ENCODE data around the gene SCYGR5. TPM values are rescaled to one million over a fixed set of nuclear protein-coding genes. Genes with fewer than 3 reads are reported as not detected.

Gene SCYGR5
- total RNA-seq, 8 experiments from 2014 or later, result not detected

DNA sequence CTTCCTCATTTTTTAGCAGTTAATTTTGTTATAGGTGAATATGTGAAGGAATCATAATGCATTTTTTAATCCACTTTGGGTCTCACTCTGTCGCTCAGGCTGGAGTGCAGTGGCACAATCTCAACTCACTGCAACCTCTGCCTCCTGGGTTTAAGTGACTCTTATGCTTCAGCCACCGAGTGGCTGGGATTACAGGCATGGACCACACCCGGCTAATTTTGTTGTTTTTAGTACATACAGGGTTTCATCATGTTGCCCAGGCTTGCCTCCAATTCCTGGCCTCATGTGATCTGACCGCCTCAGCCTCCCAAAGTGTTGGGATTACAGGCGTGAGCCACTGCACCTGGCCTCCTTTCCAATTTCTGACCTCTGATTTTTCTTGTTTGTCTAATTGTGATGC lies 17.7 kb downstream of the SCYGR5 start:
- in situ Hi-C loops (cut with MboI; ENCODE audit: low pct_unique_long_range_greater_than_20kb in 2 of 9, low sequenced_read_pairs in 9 of 9, unreplicated experiment in 9 of 9), result no loop called here
- no peaks in the 10 kb centered on the region for H3K4me1 ChIP-seq (replicated peaks in 1 of 2)
- H3K27ac ChIP-seq, result no peak overlapping the region
- WGBS, 10 experiments, result 0 to 100% (median 86%) methylated on average over 1 to 5 of the region's 5 CpGs; no CpG with 5 or more reads in 2 of the 10 experiments
- ATAC-seq (replicated peaks in 6 of 8), result peak in 1 of 8 experiments; percentile 77
- H3K4me3 ChIP-seq, result no peak overlapping the region

DNA sequence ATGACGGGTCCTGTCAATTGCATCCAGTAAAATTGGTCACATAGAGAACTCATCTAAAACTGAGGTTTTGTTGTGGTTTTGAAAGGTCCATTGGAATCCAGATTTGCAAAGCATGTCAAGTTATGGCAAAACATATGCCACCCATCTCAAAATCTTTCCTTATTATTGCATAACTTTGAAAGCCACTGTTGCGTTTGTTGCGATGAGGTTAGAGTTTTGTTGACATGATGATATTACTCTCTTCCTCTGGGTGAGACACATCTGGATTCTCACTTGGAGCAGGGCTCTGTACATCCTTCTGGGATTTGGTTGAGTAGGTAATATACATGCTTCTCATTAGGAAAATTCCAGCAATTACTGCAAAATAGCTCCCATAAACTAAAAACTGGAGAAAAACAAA lies 20.6 kb downstream of the SCYGR5 start:
- in situ Hi-C loops (cut with MboI; ENCODE audit: low pct_unique_long_range_greater_than_20kb in 2 of 9, low sequenced_read_pairs in 9 of 9, unreplicated experiment in 9 of 9), result no loop called here
- Histone ChIP-seq H3K4me3 (no peak overlapping the region), H3K27ac (no peak overlapping the region), H3K4me1 (replicated peaks in 1 of 2) (no peaks in the 10 kb centered on the region)
- 73 to 100% (median 90%) methylated on average over 1 to 3 of the region's 3 CpGs; no CpG with 5 or more reads in 4 of the 10 experiments for WGBS, 10 experiments
- ATAC-seq (replicated peaks in 6 of 8), result no peak

DNA sequence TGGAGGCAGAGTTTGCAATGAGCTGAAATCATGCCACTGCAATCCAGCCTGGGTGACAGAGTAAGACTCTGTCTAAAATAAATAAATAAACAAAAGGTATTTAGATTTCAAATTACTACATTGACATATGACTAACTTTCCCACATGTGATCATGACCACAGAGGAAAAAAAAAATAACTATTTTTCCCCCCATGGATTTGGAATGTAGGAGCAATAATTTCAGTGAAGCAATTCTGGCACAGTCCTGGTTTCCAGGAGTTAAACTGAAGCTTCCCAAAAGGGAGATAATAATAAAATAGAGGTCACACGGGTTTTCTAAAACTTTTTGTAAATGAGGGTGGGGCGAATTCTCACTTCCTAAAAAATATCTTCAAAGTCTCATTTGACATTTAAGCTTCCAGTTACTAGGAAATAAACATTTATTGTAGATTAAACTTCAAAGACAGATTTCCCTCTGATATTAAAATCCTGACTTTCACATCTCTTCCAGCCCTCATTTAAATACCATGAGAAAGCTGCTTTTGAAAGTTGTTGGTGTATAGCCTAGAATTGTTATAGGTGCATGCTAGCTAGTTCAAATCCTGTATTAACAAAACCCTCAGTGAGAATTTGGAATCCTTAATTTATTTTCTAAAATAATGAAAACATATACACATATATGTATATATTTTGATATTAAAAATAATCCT lies 30.5 kb downstream of the SCYGR5 start:
- ATAC-seq (replicated peaks in 6 of 8), result peak in 2 of 8 experiments; percentile 66 to 91
- Histone ChIP-seq H3K4me3 (no peak overlapping the region), H3K27ac (no peak overlapping the region), H3K4me1 (replicated peaks in 1 of 2) (no peaks in the 10 kb centered on the region)
- 0 to 100% (median 70%) methylated on average over 1 to 2 of the region's 2 CpGs; no CpG with 5 or more reads in 1 of the 10 experiments for whole genome bisulfite sequencing, 10 experiments
- in situ Hi-C loops (cut with MboI; ENCODE audit: low pct_unique_long_range_greater_than_20kb in 2 of 9, low sequenced_read_pairs in 9 of 9, unreplicated experiment in 9 of 9), result no loop called here

DNA sequence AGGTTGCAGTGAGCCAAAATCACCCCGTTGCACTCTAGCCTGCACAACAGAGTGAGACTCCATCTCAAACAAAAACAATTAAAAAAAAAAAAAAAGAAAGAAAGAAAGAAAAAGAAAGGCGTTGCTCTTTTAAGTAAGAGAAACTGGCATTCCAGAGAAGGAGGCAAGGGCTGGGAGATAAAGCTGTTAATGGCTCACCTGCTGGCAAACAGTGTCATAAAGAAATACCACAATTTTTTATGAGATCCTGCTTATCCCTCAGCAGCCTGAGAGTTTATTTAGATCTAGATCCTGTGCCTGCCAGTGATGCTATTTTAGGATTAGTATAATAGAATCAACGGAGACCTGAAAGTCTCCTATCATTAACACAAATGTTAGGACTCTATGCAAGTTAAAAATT lies 35.0 kb downstream of the SCYGR5 start:
- Histone ChIP-seq H3K4me3 (no peak overlapping the region), H3K4me1 (replicated peaks in 1 of 2) (no peaks in the 10 kb centered on the region), H3K27ac (no peak overlapping the region)
- 25 to 100% (median 81%) methylated on average over 1 to 3 of the region's 3 CpGs; no CpG with 5 or more reads in 1 of the 10 experiments for WGBS, 10 experiments
- in situ Hi-C loops (cut with MboI; ENCODE audit: low pct_unique_long_range_greater_than_20kb in 2 of 9, low sequenced_read_pairs in 9 of 9, unreplicated experiment in 9 of 9), result no loop called here
- no peak for ATAC-seq (replicated peaks in 6 of 8)

DNA sequence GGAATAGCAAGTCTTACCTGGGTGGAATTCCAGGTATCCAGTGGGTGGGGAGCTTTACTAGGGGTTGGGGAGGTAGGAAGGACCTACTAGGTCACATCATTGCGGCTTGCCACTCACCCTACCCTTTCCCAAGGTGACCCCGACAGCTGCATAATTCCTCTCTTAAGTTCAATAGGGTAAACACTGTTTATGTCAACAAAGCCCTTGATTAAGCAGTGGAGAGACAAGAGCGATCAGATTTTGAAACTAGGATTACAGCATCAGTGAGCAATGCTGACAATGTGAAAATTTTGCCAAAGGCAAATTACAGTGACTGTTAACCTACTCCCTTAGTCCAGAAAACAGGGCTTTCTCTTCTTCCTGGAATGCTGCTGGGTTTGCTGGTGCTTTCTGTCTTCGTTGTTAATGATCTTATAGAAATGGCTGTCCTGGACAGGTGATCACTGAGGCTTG lies 36.7 kb downstream of the SCYGR5 start:
- ATAC-seq (replicated peaks in 6 of 8), result peak in 3 of 8 experiments; percentile 65 to 93 (median 93)
- no peak overlapping the region for H3K27ac ChIP-seq
- no peak overlapping the region for H3K4me3 ChIP-seq
- 14 to 100% (median 83%) methylated on average over 2 to 3 of the region's 4 CpGs; no CpG with 5 or more reads in 5 of the 10 experiments for WGBS, 10 experiments
- in situ Hi-C loops (cut with MboI; ENCODE audit: low pct_unique_long_range_greater_than_20kb in 2 of 9, low sequenced_read_pairs in 9 of 9, unreplicated experiment in 9 of 9), result no loop called here
- H3K4me1 ChIP-seq (replicated peaks in 1 of 2), result no peaks in the 10 kb centered on the region

DNA sequence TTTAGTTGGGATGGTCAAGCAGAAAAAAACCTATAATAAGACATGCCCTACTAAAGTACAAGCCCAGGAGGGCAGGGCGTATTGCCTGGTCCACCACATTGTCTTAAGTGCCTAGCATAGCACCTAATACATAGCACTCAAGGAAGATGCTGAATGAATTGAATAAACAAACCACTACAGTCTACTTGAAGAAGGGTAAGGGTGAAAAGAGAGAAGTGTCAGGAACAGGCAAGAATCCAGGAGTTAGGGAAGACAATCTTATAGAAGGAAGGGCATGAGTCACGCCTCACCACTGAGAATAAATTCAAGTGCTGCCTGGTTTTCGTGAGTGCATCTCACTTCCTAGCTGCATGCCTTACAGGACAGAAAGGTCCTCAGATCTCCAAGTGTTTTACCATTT lies 37.4 kb downstream of the SCYGR5 start:
- Histone ChIP-seq H3K4me1 (replicated peaks in 1 of 2) (no peaks in the 10 kb centered on the region), H3K4me3 (no peak overlapping the region), H3K27ac (no peak overlapping the region)
- in situ Hi-C loops (cut with MboI; ENCODE audit: low pct_unique_long_range_greater_than_20kb in 2 of 9, low sequenced_read_pairs in 9 of 9, unreplicated experiment in 9 of 9), result no loop called here
- peak in 3 of 8 experiments; percentile 43 to 62 (median 53) for ATAC-seq (replicated peaks in 6 of 8)
- WGBS, 10 experiments, result 20 to 96% (median 89%) methylated on average over 1 to 3 of the region's 3 CpGs; no CpG with 5 or more reads in 3 of the 10 experiments

DNA sequence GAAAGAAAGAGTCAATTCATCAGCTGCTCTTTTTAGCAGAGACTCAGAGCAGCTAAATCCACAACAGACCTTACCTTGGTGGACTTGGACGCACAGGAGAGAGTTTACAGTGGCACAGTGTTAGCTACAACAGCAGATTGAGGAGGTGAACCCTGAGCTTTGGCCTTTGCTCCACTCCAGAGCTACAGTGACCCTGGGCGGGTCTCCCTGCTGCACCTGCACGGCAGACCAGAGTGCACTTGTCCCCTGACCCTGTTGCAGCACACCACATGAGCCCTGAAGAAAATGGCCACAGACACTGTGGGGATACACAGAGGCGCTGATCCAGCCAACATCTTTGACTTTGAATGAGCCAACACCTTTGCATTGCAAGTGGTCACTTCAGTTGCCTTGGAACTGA lies 40.3 kb downstream of the SCYGR5 start:
- Histone ChIP-seq H3K27ac (no peak overlapping the region), H3K4me3 (no peak overlapping the region), H3K4me1 (replicated peaks in 1 of 2) (no peaks in the 10 kb centered on the region)
- ATAC-seq (replicated peaks in 6 of 8), result no peak
- WGBS, 10 experiments, result 80 to 100% (median 94%) methylated on average over 1 to 4 of the region's 4 CpGs; no CpG with 5 or more reads in 6 of the 10 experiments
- in situ Hi-C loops (cut with MboI; ENCODE audit: low pct_unique_long_range_greater_than_20kb in 2 of 9, low sequenced_read_pairs in 9 of 9, unreplicated experiment in 9 of 9), result no loop called here

DNA sequence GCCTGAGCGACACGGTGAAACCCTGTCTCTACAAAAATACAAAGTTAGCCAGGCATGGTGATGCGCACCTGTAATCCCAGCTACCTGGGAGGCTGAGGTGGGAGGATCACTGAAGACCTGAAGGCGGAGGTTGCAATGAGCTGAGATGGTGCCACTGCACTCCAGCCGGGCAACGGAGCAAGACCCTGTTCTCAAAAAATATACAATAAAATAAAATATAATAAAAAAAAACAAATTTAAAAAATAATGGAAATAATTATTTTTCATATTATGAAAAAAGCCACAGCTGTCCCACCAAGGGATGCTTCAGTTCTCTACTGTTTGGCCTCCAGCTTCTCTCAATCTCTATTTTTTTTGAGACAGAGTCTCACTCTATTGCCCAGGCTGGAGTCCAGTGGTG lies 40.8 kb downstream of the SCYGR5 start:
- in situ Hi-C loops (cut with MboI; ENCODE audit: low pct_unique_long_range_greater_than_20kb in 2 of 9, low sequenced_read_pairs in 9 of 9, unreplicated experiment in 9 of 9), result no loop called here
- no peak overlapping the region for H3K27ac ChIP-seq
- ATAC-seq (replicated peaks in 6 of 8), result no peak
- no peaks in the 10 kb centered on the region for H3K4me1 ChIP-seq (replicated peaks in 1 of 2)
- 82 to 100% (median 96%) methylated on average over 1 to 6 of the region's 6 CpGs; no CpG with 5 or more reads in 4 of the 10 experiments for WGBS, 10 experiments
- no peak overlapping the region for H3K4me3 ChIP-seq

DNA sequence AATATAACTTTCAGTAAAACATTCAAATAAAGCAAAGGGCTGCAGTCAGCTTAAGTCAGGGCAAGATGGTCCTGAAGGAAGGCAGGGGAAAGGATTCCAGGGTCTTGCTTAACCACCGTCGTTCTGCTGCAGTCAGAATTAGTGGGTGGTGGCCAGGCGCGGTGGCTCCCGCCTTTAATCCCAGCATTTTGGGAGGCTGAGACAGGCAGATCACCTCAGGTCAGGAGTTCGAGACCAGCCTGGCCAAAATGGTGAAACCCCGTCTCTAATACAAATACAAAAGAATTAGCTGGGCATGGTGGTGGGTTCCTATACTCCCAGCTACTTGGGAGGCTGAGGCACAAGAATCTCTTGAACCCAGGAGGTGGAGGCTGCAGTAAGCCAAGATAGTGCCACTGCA lies 44.4 kb downstream of the SCYGR5 start:
- 55 to 91% (median 73%) methylated on average over 2 to 7 of the region's 7 CpGs; no CpG with 5 or more reads in 3 of the 10 experiments for WGBS, 10 experiments
- in situ Hi-C loops (cut with MboI; ENCODE audit: low pct_unique_long_range_greater_than_20kb in 2 of 9, low sequenced_read_pairs in 9 of 9, unreplicated experiment in 9 of 9), result no loop called here
- H3K27ac ChIP-seq, result no peak overlapping the region
- H3K4me1 ChIP-seq (replicated peaks in 1 of 2), result no peaks in the 10 kb centered on the region
- no peak for ATAC-seq (replicated peaks in 6 of 8)
- H3K4me3 ChIP-seq, result no peak overlapping the region

DNA sequence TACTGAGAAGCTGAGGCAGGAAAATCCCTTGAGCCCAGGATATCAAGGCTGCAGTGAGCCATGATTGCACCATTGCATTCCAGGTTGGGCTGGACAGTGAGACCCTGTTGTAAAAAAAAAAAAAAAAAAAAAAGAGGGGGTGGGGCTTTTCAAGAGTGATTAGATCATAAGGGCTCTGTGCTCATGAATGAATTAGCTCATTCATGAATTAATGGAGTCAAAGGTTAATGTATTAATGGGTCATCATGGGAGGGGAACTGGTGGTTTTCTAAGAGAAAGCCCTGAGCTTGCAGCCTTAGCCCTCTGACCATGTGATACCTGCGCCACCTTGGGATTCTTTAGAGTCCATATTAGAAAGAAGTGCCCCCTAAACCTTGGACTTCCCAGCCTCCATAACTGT lies 46.7 kb downstream of the SCYGR5 start:
- 100% methylated on average over 1 of the region's 1 CpG; no CpG with 5 or more reads in 6 of the 10 experiments for WGBS, 10 experiments
- in situ Hi-C loops (cut with MboI; ENCODE audit: low pct_unique_long_range_greater_than_20kb in 2 of 9, low sequenced_read_pairs in 9 of 9, unreplicated experiment in 9 of 9), result no loop called here

DNA sequence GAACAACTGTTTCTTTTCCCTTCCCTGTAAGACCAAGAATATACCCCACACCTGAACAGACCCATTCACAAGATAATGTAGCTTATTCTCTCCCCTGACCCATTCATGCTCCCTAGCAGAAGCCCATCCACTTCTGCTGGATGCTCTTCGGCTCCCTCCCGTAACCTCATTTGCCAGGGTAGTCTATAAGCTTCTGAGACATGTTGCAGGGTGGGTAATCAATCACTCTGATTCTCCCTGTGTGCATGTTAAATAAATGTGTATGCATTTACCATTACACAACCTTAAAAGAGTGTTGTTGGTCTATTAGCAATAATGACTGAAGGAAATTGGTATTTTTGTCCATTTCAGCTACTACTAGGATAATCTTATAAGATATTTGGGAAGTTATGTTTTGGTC lies 49.9 kb downstream of the SCYGR5 start:
- H3K4me3 ChIP-seq, result no peak overlapping the region
- ATAC-seq (replicated peaks in 6 of 8), result no peak
- H3K27ac ChIP-seq, result no peak overlapping the region
- WGBS, 10 experiments, result 33 to 100% methylated on average over 1 of the region's 2 CpGs; no CpG with 5 or more reads in 8 of the 10 experiments
- H3K4me1 ChIP-seq (replicated peaks in 1 of 2), result no peaks in the 10 kb centered on the region
- in situ Hi-C loops (cut with MboI; ENCODE audit: low pct_unique_long_range_greater_than_20kb in 2 of 9, low sequenced_read_pairs in 9 of 9, unreplicated experiment in 9 of 9), result no loop called here

More for the DNA sequence above, 46.7 kb downstream of the SCYGR5 start:
- no peak for ATAC-seq (replicated peaks in 6 of 8)
- H3K27ac ChIP-seq, result no peak overlapping the region
- no peaks in the 10 kb centered on the region for H3K4me1 ChIP-seq (replicated peaks in 1 of 2)
- H3K4me3 ChIP-seq, result no peak overlapping the region
